Mononuclear cell (primary cell): ENCODE results near the gene QSOX1. TPM values are rescaled to one million over a fixed set of nuclear protein-coding genes. Genes with fewer than 3 reads are reported as not detected.

Source experiments
- H3K27me3 ChIP-seq: 2 replicates; pipeline ENCODE4 v1.6.0; 2011; ENCODE audit warnings: low read length, control low read depth; ENCODE audit not compliant: insufficient read depth
- H3K4me1 ChIP-seq: 2 replicates; pipeline ENCODE4 v1.5.1; 2011; ENCODE audit warnings: mild to moderate bottlenecking, low read length, control low read depth; ENCODE audit not compliant: insufficient read depth
- H3K4me3 ChIP-seq: 2 replicates; pipeline ENCODE4 v1.5.1; 2011; ENCODE audit warnings: mild to moderate bottlenecking, low read length, moderate library complexity
- H3K9me3 ChIP-seq: 2 replicates; pipeline ENCODE4 v1.5.1; 2011; ENCODE audit warnings: low read depth, mild to moderate bottlenecking, control low read depth, low read length
- total RNA-seq: library from RNA; depleted of rRNA; stranded (reverse); fragments of >200 nt; gene quantifications from one replicate; pipeline ENCODE4 v1.2.3, GENCODE V29; 2012

QSOX1 gene
- total RNA-seq, 1 donor: 56.0 TPM

GRCh38 chr1:180234369-180235076, 79.9 kb downstream of the QSOX1 start:
- H3K4me1 ChIP-seq: peaks cover 53% of the 10 kb centered on the region
- H3K9me3 ChIP-seq: no peaks in the 10 kb centered on the region
- no peak overlapping the region for H3K4me3 ChIP-seq
- H3K27me3 ChIP-seq: peaks cover 92% of the 10 kb centered on the region

- Histone ChIP-seq H3K27me3 (peaks cover 96% of the 10 kb centered on the region), H3K4me1 (peaks cover 53% of the 10 kb centered on the region), H3K9me3 (no peaks in the 10 kb centered on the region), H3K4me3 (no peak overlapping the region)
These were observed 80.4 kb downstream of the QSOX1 start for GRCh38 chr1:180235077-180235501.

GRCh38 chr1:180235502-180236239, 81.0 kb downstream of the QSOX1 start:
- H3K4me3 ChIP-seq: no peak overlapping the region
- peaks cover 98% of the 10 kb centered on the region for H3K27me3 ChIP-seq
- no peaks in the 10 kb centered on the region for H3K9me3 ChIP-seq
- H3K4me1 ChIP-seq: peaks cover 47% of the 10 kb centered on the region

- Histone ChIP-seq H3K9me3 (no peaks in the 10 kb centered on the region), H3K4me3 (no peak overlapping the region), H3K4me1 (peaks cover 35% of the 10 kb centered on the region), H3K27me3 (peaks cover 98% of the 10 kb centered on the region)
These were observed 82.2 kb downstream of the QSOX1 start for GRCh38 chr1:180236698-180237509.

GRCh38 chr1:180237869-180238476, 83.3 kb downstream of the QSOX1 start:
- peaks cover 94% of the 10 kb centered on the region for H3K27me3 ChIP-seq
- no peak overlapping the region for H3K4me3 ChIP-seq
- H3K9me3 ChIP-seq: no peaks in the 10 kb centered on the region
- peaks cover 30% of the 10 kb centered on the region for H3K4me1 ChIP-seq

GRCh38 chr1:180238675-180239074, 84.0 kb downstream of the QSOX1 start:
- no peaks in the 10 kb centered on the region for H3K9me3 ChIP-seq
- peaks cover 87% of the 10 kb centered on the region for H3K27me3 ChIP-seq
- H3K4me3 ChIP-seq: no peak overlapping the region
- H3K4me1 ChIP-seq: peaks cover 23% of the 10 kb centered on the region

GRCh38 chr1:180239145-180240096, 84.8 kb downstream of the QSOX1 start:
- no peak overlapping the region for H3K4me3 ChIP-seq
- peaks cover 20% of the 10 kb centered on the region for H3K4me1 ChIP-seq
- peaks cover 81% of the 10 kb centered on the region for H3K27me3 ChIP-seq
- no peaks in the 10 kb centered on the region for H3K9me3 ChIP-seq

GRCh38 chr1:180241716-180242544, 87.3 kb downstream of the QSOX1 start:
- H3K4me3 ChIP-seq: no peak overlapping the region
- H3K4me1 ChIP-seq: no peaks in the 10 kb centered on the region
- peaks cover 56% of the 10 kb centered on the region for H3K27me3 ChIP-seq
- H3K9me3 ChIP-seq: no peaks in the 10 kb centered on the region

- no peak overlapping the region for H3K4me3 ChIP-seq
- H3K4me1 ChIP-seq: peaks cover 6% of the 10 kb centered on the region
- no peaks in the 10 kb centered on the region for H3K9me3 ChIP-seq
- H3K27me3 ChIP-seq: peaks cover 39% of the 10 kb centered on the region
These were observed 89.0 kb downstream of the QSOX1 start for GRCh38 chr1:180243517-180244221.

- Histone ChIP-seq H3K4me1 (peaks cover 6% of the 10 kb centered on the region), H3K9me3 (no peaks in the 10 kb centered on the region), H3K4me3 (no peak overlapping the region)
These were observed 90.2 kb downstream of the QSOX1 start for GRCh38 chr1:180244840-180245239.

GRCh38 chr1:180246579-180246978, 91.9 kb downstream of the QSOX1 start:
- no peak overlapping the region for H3K4me3 ChIP-seq
- peaks cover 10% of the 10 kb centered on the region for H3K27me3 ChIP-seq
- H3K4me1 ChIP-seq: peaks cover 6% of the 10 kb centered on the region
- no peaks in the 10 kb centered on the region for H3K9me3 ChIP-seq

More at GRCh38 chr1:180244840-180245239, 90.2 kb downstream of the QSOX1 start:
- H3K27me3 ChIP-seq: peaks cover 27% of the 10 kb centered on the region

- Histone ChIP-seq H3K4me1 (peaks cover 6% of the 10 kb centered on the region), H3K27me3 (peaks cover 5% of the 10 kb centered on the region), H3K4me3 (no peak overlapping the region), H3K9me3 (no peaks in the 10 kb centered on the region)
These were observed 92.4 kb downstream of the QSOX1 start for GRCh38 chr1:180247061-180247460.

GRCh38 chr1:180247580-180247979, 92.9 kb downstream of the QSOX1 start:
- Histone ChIP-seq H3K4me3 (no peak overlapping the region), H3K4me1 (peaks cover 6% of the 10 kb centered on the region), H3K27me3 (no peaks in the 10 kb centered on the region), H3K9me3 (no peaks in the 10 kb centered on the region)
